ENCODE measurements around the gene PIGU.

DNA sequence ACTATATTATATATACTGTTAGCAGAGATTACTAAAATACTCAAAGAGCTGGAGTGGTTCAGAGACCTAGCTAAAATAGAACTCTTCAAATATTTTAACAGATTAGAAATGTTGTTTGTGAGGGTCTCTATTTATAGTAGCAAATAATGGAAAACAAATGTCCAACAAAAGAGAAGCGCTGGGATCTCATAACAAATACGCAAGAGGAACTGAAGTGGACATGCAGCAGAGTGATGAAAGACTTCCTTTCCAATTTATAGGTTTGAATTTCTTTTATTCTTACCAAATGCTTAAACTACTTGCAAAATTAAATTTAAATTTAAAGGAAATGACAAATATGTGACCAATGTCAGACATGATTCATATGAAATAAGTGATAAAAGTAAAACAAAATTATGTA lies 49.9 kb downstream of the PIGU start:
- TF ChIP-seq POLR2AphosphoS5 (IDR thresholded peaks at IDR 0.05; ENCODE audit: low read depth, low read length) (no peak), TAF1 (IDR thresholded peaks at IDR 0.05; ENCODE audit: borderline replicate concordance, insufficient read depth, low read length) (no peak), SIN3A (IDR thresholded peaks at IDR 0.05; ENCODE audit: borderline replicate concordance, insufficient read depth, low read length) (no peak), FOXP2 (optimal IDR thresholded peaks at IDR 0.05; ENCODE audit: borderline replicate concordance, extremely low read depth, extremely low read length, insufficient read depth) (no peak)
- TF ChIP-seq, protein P1, sequence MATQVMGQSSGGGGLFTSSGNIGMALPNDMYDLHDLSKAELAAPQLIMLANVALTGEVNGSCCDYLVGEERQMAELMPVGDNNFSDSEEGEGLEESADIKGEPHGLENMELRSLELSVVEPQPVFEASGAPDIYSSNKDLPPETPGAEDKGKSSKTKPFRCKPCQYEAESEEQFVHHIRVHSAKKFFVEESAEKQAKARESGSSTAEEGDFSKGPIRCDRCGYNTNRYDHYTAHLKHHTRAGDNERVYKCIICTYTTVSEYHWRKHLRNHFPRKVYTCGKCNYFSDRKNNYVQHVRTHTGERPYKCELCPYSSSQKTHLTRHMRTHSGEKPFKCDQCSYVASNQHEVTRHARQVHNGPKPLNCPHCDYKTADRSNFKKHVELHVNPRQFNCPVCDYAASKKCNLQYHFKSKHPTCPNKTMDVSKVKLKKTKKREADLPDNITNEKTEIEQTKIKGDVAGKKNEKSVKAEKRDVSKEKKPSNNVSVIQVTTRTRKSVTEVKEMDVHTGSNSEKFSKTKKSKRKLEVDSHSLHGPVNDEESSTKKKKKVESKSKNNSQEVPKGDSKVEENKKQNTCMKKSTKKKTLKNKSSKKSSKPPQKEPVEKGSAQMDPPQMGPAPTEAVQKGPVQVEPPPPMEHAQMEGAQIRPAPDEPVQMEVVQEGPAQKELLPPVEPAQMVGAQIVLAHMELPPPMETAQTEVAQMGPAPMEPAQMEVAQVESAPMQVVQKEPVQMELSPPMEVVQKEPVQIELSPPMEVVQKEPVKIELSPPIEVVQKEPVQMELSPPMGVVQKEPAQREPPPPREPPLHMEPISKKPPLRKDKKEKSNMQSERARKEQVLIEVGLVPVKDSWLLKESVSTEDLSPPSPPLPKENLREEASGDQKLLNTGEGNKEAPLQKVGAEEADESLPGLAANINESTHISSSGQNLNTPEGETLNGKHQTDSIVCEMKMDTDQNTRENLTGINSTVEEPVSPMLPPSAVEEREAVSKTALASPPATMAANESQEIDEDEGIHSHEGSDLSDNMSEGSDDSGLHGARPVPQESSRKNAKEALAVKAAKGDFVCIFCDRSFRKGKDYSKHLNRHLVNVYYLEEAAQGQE (IDR thresholded peaks at IDR 0.05; ENCODE audit: insufficient read depth in 1 of 2, low read depth in 2 of 2, low read length in 2 of 2), result no peak

Data from PFSK-1 (cell line).